ENCODE measurements around the gene ZDHHC19.
"Not testable (repeated sequence)": the region's sequence is repeated elsewhere in the genome, so short reads cannot be mapped to it uniquely, and the experiment has no call there.

ZDHHC19 gene

DNA sequence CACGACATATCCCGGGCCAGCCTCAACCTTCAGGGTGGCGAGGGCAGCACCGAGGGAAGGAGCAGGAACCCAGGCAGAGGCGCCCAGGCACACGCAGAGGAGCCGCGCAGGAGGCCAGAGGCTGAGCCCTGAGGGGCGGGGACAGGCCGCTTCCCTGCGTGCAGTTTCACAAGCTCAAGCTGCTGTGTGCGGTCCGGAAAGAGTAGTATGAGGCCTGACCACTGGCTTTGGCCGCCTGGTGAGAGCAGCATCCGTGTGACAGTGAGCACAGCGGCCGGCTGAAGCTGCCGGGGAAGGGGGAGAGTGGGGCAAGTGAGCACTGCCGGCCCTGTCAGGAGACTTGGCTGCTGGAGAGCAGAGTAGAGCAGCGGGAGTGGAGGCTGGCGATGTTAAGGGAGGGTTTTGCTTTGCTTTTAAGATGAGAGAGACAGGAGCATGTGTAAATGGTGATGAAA lies 8.7 kb downstream of the ZDHHC19 start:
- DNase-seq (ENCODE audit: low read depth), result peak; percentile 32

DNA sequence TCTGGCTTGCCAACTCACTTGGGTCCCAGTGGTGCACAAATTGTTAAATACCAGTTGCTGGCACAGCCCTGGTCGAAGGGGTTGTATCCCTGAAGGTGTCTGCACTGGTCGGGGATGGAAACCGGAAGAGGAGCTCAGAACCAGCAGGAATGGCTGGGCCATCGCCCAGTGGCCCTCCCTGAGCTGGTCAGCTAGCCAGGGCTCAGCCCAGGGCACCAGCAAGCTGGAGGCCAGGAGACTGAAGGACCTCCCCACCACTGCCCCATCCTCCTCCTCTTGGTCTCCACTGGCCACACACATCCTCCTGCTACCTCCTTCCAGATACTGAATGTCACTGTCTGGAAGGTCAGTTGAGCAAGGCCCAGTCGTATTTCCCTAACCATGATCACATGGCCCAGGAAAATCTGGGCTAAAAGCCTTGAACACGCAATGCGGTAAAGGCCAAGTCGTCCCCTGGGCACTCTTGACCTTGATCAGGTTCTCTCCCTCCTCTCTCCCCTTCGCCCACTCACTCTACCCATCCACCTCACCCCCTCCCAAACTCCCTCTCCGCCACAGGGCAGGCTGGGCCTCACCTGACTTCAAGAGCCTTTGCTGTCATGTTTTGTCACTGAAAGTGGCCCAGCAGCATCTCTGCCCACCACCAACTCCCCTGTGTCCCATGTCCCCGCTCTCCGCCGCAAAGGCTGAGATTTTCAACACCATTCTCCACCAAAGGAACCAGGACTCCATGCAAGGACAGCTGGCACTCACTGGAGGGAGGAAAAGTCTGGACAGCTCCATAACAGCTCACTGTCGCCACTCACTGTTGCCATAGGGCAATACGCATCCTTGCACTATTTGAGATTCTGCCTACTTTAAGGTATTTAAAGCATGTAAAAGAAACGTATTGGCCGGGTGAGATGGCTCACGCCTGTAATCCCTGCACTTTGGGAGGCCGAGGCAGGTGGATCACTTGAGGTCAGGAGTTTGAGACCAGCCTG lies 12.1 kb downstream of the ZDHHC19 start:
- DNase-seq (ENCODE audit: low read depth), result no peak

DNA sequence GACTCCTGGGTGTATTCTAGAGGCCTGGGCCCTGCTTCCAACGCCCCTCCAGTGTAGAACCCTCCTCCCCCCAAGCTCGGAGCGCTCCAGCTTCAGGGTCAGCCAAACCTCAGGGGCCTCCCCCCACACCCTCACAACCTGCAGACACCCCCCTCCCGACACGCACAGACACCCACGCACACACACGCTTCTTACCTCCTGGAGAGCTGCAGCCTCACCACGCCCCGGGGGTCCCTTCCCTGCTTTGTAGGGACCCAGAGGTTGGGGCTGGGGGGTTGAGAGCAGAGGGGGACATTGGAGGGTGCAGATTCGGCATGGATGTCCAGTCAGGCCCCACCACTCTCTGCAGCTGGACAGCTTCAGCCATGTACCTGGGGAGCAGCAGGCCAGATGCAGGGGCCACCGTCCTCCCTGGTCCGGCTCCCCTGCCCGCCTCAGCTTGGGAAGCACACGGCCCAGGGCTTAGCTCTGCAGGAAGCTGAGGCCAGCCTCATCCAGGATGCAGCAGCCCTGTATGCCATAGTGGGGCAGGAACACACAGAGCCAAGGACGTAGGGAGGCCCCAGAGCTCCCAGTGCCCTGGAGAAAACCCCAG lies 13.0 kb downstream of the ZDHHC19 start:
- no peak for DNase-seq (ENCODE audit: low read depth)

DNA sequence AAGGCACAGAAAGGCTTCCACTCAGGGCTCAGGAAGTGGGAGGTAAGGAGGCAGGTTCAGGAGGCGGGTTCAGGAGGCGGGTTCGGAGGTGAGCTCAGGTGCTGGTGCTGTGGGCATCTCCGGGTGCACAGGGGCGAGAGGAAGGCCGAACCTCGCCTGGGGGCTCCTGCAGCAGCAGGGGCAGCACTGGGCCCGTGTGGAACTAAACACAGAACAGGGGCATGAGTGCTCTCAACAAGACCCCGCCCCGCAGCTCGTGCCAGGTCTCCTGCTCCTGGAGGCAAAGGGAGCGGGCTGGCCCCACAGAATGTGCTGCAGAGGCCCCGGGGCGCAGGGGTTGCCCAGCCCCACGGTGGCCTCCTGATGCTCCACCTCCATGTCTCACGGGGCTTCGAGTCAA lies 13.7 kb downstream of the ZDHHC19 start:
- DNase-seq (ENCODE audit: low read depth), result no peak

DNA sequence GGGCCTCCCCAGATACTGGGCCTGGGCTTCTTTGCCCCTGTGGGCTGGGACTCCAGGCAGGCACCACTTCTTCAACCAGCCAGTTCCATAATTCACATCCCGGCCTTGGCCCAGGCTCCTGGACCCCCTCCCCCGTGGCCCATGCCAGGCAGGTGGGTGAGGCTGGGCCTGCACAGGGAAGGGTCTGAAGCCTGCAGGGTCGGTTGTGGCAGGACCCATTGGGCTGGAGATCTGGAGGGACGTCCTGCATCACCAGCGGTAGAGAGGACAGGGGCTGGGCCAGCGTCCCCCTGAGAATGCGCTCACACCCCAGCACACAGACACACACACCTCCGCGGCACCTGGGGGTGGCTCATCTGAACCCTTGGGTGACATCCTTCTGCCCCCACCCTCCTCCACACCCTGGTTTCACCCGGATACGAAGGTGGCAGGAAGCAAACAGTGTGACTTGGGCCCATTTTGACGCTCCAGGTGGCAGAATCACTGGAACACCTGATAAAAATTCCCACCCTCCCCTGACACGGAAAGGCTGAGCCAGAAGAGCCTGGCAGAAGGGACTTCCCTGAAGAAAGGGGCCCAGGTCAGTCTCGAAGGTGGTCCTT lies 15.4 kb downstream of the ZDHHC19 start:
- DNase-seq (ENCODE audit: low read depth), result no peak

DNA sequence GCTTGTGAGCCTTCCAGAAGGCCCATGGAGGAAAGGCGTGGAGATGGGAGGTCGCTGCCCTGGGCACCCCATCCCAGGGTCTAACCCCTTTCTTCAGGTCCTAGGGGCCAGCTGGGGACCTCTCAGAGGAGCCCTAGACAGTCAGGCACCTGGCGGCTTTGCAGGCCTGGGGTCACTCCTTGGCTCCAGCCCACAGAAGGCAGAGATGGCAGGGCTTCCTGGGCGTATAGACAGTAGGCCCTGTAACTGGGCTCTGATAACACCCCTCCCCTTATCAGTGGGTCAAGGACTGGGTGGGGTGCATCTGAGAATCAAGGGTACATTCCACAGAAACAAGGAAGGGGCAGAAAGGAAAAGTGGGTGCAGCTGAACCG lies 16.7 kb downstream of the ZDHHC19 start:
- DNase-seq (ENCODE audit: low read depth), result no peak

DNA sequence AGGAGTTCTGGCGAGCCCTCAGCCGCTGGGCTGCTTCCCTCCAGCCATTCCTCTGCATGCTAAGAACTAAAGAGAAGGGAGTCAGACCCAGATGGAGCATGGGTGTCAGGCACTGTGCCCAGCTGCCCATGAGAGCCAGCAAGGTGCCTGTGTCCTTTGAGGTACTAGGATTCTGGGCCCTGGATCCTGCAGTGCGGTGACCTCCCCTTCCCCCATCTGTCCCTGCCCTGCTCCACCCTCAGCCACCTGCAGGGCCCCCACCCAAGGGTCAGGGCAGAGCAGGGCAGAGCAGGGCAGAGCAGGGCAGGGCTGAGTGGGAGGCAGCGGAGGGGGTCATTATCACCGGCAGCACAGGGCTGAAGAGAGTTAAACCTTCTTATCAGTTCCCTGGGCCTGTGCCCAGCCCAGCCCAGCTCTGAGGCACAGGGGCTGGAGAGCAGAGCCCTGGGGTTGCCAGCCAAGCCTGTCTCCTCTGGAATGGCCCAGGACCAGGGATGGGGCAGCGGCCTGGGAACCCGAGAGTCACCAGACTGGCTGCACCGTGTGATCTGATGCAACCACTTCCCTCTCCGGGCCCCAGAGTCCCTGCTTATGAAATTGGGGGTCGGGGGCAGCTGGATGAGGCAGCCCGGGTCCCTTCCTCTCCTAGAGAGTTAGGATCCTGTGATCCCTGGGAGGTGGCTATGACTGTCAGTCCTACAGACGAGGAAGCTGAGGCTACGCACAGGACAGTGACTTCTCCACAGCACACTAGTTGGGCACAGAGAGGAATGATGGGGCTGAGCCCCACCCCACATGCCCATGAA lies 17.3 kb downstream of the ZDHHC19 start:
- no peak for DNase-seq (ENCODE audit: low read depth)

DNA sequence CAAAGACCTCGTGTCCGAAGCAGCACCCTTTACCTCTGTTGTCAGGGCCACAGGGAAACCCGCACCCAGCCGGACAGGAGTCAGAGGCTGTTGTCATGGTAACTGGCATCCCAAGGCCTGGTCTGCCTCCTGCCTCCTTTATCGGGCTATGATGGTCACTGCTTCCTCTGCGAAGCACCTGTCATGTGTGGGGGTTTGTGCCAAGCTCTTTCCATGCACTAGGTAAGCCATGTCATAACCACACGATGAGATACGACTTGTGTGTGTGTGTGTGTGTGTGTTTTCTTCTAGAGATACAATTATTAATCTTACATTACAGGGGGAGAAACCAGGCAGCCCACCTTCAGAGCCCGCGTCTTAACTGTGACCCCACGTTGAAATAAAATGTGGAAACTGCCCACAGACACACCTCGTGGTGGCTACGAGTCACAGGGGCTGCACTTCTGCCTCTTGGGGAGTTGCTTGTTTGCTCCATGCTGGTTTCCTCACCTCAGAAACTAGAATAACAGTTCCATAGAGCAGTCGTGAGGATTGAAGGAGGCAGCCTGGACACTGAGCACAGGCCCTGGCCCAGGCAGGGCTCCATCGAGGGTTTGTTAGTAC lies 18.0 kb downstream of the ZDHHC19 start:
- no peak for DNase-seq (ENCODE audit: low read depth)

DNA sequence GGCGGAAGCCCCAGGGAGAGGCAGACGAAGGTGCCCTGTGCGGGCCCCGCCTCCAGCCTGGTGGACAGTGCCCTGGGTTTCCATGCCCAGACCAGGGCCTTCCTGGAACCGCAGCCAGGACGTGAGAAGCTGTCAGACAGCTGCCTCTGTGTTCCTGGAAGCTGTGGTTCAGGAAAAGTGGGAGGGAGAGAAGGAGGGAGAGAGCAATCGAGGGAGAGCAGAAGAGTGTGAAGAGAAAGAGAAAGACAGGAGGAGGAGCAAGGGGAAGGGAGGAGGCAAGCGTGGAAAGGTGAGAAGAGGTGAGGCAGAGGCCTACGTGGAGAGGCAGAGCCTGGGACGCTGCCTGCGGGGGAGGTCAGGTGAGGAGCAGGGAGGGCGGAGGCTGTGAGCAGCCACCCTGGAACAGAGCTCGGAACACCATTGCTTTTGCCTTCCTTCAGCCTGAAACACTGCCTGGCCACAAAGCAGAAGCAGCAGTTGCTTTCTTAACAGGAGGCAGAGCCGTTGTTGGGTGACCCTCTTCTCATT lies 18.6 kb downstream of the ZDHHC19 start:
- DNase-seq (ENCODE audit: low read depth), result no peak

DNA sequence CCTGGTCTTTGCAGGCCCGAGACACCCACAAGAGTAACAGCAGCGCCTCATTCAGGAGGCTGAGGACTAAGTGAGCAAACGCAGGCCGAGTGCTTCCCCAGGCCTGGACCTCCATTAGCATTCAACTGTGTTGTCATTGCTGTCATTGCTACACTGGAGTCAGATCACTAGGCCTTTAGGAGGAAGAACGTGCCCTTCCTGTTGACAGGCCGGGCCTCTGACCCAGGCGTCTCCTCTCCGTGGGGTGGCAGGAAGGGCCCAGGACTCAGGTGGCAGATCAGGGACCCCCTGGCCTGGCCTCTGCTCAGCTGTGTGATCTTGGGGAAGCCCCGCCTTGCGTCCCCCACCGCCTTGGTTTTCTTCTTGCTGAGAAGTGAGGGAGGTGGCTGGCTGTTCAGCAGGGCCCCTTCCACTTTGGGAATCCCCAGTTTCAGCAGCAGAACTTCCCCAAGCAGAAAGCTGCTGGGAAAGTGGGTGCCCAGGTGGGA lies 19.1 kb downstream of the ZDHHC19 start:
- DNase-seq (ENCODE audit: low read depth), result no peak

DNA sequence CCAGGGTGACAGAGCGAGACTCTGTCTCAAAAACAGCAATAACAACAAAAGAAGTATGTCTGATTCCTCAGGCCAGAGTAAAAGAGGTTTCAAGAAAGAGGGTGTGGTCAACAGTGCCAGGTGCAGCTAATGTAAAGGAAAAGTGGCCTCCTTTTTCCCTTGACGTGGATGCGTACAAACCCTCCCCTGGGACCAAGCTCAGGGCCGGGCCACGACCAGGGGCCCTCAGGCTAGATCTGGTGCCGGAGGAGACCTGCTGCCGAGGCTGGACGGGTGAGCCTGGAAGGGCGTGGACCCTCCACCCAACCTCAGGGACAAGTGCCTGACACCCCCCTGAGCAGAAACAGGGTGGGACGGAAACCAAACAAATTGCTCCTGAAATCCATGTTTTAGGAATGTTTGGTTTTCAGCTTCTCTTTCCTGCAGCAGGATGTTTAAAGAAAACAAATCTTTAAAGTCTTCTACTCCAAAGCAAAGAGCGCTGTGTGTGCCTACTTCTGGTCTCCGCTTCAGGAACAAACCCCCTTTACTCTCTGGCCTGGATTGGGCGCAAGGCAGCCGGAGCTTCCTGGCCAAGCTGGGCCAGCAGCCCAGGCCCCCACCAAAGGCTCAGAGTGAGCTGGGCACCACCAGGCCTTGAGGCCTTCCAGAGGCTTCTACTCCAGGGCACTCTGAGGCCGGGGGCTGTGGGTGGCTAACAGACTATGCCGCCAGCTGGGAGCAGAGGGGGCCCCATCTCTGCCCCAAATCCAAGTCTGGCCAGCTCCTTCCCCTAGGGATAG lies 21.4 kb downstream of the ZDHHC19 start:
- DNase-seq (ENCODE audit: low read depth), result no peak

DNA sequence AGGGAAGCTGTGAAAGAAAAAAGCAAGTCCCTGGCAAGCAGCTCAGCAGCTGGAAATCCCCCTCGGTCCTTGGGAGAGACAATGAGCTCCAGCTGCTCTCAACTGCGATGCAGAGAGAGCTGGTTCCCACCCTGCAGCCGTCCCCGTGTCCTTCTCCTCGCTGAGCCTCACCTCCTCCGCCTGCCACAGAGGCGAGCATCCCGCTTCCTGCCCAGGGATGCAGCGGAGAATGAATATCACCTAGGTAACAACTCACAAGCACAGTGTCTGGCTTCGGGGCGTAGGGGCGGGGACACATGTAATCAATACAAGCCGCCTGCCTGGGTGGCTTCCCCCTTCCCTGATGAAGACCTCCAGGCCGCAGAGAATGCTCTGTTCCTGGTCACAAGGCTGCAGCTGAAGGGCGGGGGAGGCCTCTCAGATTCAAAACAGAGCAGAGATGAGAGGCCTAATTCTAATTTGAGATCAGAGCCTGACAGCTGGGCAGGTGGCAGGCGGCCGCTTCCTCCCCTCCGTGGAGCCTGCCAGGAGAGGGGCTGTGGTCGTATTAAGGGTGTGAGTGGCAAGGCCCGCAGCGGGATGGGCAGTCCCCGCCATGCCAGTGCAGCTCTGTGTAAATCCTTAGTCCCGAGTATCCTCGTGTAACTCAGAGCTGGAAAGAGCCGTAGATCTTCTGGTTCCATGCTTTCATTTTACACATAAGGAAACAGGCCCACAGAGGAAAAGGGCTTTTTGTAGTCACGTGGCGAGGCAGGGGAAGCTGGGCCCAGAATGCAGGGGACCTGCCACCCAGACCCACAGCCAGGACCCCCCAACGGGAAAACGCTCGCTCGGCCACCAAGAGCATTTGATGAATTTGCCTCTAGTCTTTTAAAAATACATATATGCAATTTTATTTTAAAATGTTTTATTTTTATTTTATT lies 24.3 kb downstream of the ZDHHC19 start:
- DNase-seq (ENCODE audit: low read depth), result no peak

DNA sequence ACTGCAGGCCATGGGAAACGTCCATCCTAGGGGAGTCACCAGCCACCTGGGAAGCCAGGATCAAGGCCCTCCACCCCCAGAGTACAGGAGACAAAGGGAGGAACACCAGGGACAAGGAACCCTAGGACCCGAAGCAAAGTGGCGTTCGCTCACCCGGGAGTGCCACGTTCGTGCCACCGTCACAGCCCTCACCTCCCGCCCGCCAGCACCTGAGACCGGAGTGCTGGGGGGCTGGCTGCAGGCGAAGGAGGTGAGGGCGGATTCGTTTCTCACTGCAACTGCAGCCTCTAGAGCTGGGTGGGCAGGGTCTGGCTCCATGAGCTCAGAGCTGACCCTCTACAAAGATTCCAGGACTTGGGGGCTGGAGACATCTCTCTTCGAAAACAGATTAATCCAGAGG lies 26.3 kb downstream of the ZDHHC19 start:
- DNase-seq (ENCODE audit: low read depth), result no peak

DNA sequence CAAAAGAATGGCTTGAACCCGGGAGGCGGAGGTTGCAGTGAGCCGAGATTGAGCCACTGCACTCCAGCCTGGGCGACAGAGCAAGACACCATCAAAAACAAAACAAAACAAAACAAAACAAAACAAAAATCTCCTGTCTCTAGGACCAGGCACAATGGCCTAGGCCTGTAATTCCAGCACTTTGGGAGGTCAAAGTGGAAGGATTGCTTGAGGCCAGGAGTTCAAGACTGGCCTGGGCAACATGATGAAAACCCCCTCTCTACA lies 27.1 kb downstream of the ZDHHC19 start:
- DNase-seq (ENCODE audit: low read depth), result not testable (repeated sequence)

DNA sequence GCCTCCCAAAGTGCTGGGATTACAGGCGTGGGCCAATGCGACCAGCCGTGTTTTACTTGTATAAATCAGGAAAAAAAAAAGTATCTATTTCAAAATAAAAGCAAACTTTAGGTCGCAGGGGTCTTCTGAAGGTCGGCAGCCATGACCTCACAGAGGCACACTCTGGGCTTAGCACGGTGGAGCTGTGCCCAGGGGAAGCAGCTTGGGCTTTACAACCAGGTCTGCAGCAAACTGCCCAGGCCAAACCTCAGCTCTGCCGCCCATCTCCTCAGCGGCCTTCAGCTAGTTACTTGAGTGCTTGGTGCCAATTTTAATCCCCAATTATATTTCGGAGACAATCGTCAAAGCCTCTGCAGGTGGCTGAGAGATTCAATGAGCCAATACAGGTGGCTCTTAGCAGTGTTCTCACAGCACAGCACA lies 30.1 kb downstream of the ZDHHC19 start:
- no peak for DNase-seq (ENCODE audit: low read depth)

DNA sequence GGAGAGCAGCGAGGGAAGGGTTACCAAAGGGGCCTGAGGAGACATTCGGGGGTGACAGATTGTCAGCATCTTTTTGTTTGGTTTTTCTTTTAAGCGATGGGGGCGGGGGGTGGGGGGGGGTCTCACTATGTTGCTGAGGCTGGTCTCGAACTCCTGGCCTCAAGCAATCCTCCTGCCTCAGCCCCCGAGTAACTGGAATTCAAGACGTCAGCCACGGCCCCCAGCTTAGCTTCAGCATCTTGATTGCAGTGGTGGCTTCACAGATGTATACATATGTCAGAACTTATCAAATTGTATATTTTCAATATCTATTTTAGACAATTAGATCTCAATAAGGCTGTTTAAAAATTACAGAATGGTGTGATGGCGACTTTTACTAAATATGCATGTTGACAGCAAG lies 30.9 kb downstream of the ZDHHC19 start:
- no peak for DNase-seq (ENCODE audit: low read depth)

DNA sequence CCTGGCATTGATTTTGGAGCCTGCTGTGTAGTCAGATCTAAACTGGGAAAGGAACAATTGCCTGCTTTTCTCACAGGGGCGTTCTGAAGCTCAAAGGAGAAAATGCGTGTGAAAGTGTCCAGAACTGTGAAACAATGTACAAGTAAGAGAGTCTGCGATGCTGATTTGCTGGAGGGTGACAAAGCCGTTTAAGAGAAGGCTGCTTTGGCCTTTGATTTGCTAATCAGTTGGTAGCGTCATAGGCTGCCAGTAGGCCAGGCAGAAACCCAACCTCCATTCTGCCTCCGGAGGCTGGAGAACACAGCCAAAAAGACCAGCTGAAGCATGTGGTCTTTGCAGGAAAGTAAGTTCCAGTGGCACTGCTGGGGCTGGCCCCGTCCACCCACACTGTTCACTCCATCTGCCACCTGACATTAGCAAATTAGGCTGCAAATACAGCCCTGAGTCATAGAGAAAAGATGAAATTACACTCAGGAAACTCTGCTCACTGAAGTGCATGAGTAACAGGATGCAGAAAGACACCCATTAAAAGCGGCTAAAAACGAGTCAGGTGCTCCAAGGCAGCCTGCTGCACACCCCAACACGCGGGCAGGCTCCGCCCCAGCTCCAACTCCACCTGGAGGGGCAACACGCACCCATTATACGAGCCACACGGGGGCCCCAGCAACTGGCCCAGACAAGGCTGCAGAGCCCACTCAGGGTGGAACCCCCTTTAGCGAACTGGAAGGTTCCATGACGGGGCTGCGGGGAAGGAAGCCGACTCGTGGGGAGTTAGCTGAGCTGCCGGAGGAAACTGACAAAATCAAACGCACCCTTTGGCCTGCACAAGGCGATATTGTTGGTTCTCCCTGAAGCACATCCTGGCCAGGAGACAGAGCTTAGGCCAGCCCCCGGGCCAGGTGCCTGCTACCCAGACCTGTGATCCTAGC lies 31.6 kb downstream of the ZDHHC19 start:
- DNase-seq (ENCODE audit: low read depth), result peak; percentile 40

DNA sequence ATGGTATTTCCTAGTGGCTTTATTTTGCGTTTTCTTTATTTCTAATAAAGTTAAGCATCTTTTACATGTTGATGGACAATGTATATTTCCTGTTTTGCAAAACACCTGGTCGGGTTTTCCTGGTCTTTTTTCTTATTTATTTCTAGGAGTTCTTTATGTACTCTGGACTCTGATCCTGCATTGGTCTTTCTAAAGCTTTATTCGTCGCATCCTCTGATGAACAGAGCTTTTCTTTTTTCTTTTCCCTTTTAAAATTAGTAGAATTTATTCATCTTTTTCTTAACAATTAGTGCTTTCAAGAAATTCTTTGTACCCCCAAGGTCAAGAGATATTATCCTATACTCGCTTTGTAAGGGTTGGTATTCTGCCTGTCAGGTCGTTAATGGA lies 32.2 kb downstream of the ZDHHC19 start:
- no peak for DNase-seq (ENCODE audit: low read depth)

DNA sequence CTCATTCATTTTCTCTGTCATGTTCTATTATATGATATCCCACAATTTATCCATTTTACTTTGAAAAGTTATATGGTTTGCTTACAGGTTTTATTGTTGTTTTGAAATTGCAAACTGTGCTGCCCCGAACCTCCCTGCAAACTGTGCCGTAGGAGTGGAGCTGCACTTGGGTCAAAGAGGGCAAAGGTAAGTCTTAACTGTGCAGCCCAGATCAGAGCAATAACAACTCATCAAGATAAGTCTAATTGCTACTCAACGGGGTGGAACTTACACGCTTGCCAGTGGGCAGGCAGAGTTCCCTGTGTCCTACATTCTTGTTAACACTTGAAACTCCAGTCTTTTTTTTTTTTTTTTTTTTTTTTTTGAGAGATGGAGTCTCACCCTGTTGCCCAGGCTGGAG lies 33.2 kb downstream of the ZDHHC19 start:
- no peak for DNase-seq (ENCODE audit: low read depth)

Data from fibroblast of gingiva (primary cell).